GM12878 (cell line): ENCODE results near the gene ITGB5. TPM values are rescaled to one million over a fixed set of nuclear protein-coding genes. Genes with fewer than 3 reads are reported as not detected.

Experiments used
- ATAC-seq: fragments of 200-7000 bp; cut with Tn5 transposase; 3 replicates; pipeline ENCODE4 v1.9.1; 2020; ENCODE audit warnings: mild to moderate bottlenecking, moderate library complexity
- BruUV-seq: library from RNA; stranded (reverse); fragments of 400-500 nt; replicated peaks from 2 replicates; lab custom pipeline; 2021; lab: Mats Ljungman, UMichigan
- CTCF ChIA-PET: fragments of 300-600 bp; sonication (Branson Sonifier 250); formaldehyde crosslinking; extraction: SDS; loops from one replicate; lab custom pipeline; 2021; ENCODE audit warnings: inconsistent platforms; lab: Yijun Ruan, JAX
- POLR2A ChIA-PET: fragments of 350-600 bp; formaldehyde crosslinking; extraction: SDS; loops from one replicate; lab custom pipeline; 2021; ENCODE audit warnings: inconsistent platforms; lab: Charles Lee
- RAD21 ChIA-PET: fragments of 300-600 bp; sonication (Branson Sonifier 250); formaldehyde crosslinking; loops from one replicate; lab custom pipeline; 2023; ENCODE audit warnings: antibody characterized with exemption; ENCODE audit not compliant: unreplicated experiment; lab: Charles Lee
- SMC1A ChIA-PET: fragments of 300-600 bp; sonication (Branson Sonifier 250); formaldehyde crosslinking; loops from one replicate; lab custom pipeline; 2023; ENCODE audit not compliant: unreplicated experiment, uncharacterized antibody; lab: Charles Lee
- DNase-seq: peaks from one replicate; pipeline ENCODE4 v3.0.0-alpha.2; 2011; ENCODE audit warnings: low read depth, low spot score
- FAIRE-seq: peaks from 3 replicates; lab custom pipeline; 2011; peaks lifted over from hg19 to GRCh38; lab: Jason Lieb, UNC
- H2AFZ ChIP-seq: 2 replicates; pipeline ENCODE4 v1.6.0; 2011; ENCODE audit warnings: low read depth, low read length, control low read depth; ENCODE audit not compliant: control insufficient read depth
- H3K27ac ChIP-seq: 2 replicates; pipeline ENCODE4 v1.5.1; 2011; ENCODE audit warnings: control low read depth; ENCODE audit not compliant: control insufficient read depth, insufficient read depth
- H3K27me3 ChIP-seq, 2 experiments: replicated peaks in 1 of 2; 2 replicates each; pipeline versions ENCODE4 v1.6.0 to v1.6.1; 2011; ENCODE audit warnings: low read length in 1 of 2; ENCODE audit not compliant: control insufficient read depth in 2 of 2, insufficient read depth in 2 of 2
- H3K36me3 ChIP-seq, 2 experiments: 2 replicates each; pipeline ENCODE4 v1.5.1; 2011; ENCODE audit warnings: low read length in 1 of 2; ENCODE audit not compliant: control insufficient read depth in 2 of 2, insufficient read depth in 2 of 2
- H3K4me1 ChIP-seq: 2 replicates; pipeline ENCODE4 v1.6.1; 2011; ENCODE audit warnings: mild to moderate bottlenecking, low read length, moderate library complexity, mixed read lengths; ENCODE audit not compliant: control insufficient read depth, insufficient read depth
- H3K4me2 ChIP-seq: 2 replicates; pipeline ENCODE4 v1.6.0; 2011; ENCODE audit warnings: control low read depth; ENCODE audit not compliant: control insufficient read depth, insufficient read depth
- H3K4me3 ChIP-seq: fragments of 200-600 bp; sonication (generic); 2 replicates; pipeline ENCODE4 v1.5.1; 2016
- H3K79me2 ChIP-seq: 2 replicates; pipeline ENCODE4 v1.6.0; 2011; ENCODE audit warnings: low read length; ENCODE audit not compliant: control insufficient read depth, insufficient read depth
- H3K9ac ChIP-seq: 2 replicates; pipeline ENCODE4 v1.8.0; 2011; ENCODE audit warnings: low read length, control low read depth, mixed read lengths; ENCODE audit not compliant: control insufficient read depth, insufficient read depth
- H3K9me3 ChIP-seq: replicated peaks from 3 replicates; pipeline ENCODE4 v1.5.1; 2011; ENCODE audit warnings: mild to moderate bottlenecking, low read length; ENCODE audit not compliant: control insufficient read depth, insufficient read depth
- H4K20me1 ChIP-seq: 2 replicates; pipeline ENCODE4 v1.6.0; 2011; ENCODE audit not compliant: control insufficient read depth, insufficient read depth
- DPF2 ChIP-seq: fragments of 450-650 bp; IDR thresholded peaks from 2 replicates; pipeline ENCODE4 v1.6.1; 2017; ENCODE audit warnings: mild to moderate bottlenecking
- EP300 ChIP-seq, 2 experiments: fragments of 150-350 bp in 1 of 2; IDR thresholded peaks; 2 replicates each; pipeline ENCODE4 v1.6.1; 2011 to 2012; ENCODE audit warnings: low read depth in 2 of 2, low read length in 2 of 2, borderline replicate concordance in 1 of 2, improper control_type of control experiment in 1 of 2, inconsistent platforms in 1 of 2; ENCODE audit not compliant: control insufficient read depth in 1 of 2
- EZH2 ChIP-seq: IDR thresholded peaks from 2 replicates; pipeline ENCODE4 v1.6.1; 2012; ENCODE audit warnings: low read depth, mild to moderate bottlenecking, control low read depth, inconsistent platforms, low read length, borderline replicate concordance; ENCODE audit not compliant: control insufficient read depth
- HCFC1 ChIP-seq: fragments of 150-350 bp; IDR thresholded peaks from 2 replicates; pipeline ENCODE4 v1.6.1; 2014; ENCODE audit warnings: low read length
- MYB ChIP-seq: fragments of 150-350 bp; IDR thresholded peaks from 2 replicates; pipeline ENCODE4 v1.6.1; 2014; ENCODE audit warnings: mild to moderate bottlenecking, low read depth, low read length, borderline replicate concordance
- NRF1 ChIP-seq: conservative IDR thresholded peaks from 2 replicates; pipeline ENCODE4 v1.6.1; 2011; ENCODE audit warnings: mild to moderate bottlenecking, low read depth, low read length, improper control_type of control experiment
- PKNOX1 ChIP-seq: fragments of 450-650 bp; IDR thresholded peaks from 2 replicates; pipeline ENCODE4 v1.6.1; 2016; ENCODE audit warnings: mild to moderate bottlenecking
- RELB ChIP-seq: fragments of 450-650 bp; IDR thresholded peaks from 2 replicates; pipeline ENCODE4 v1.6.1; 2017; ENCODE audit warnings: low read depth, mild to moderate bottlenecking, moderate library complexity
- SMAD1 ChIP-seq: fragments of 450-650 bp; IDR thresholded peaks from 2 replicates; pipeline ENCODE4 v1.6.1; 2018; ENCODE audit warnings: mild to moderate bottlenecking, low read depth; ENCODE audit not compliant: partially characterized antibody
- SMAD5 ChIP-seq: IDR thresholded peaks from 2 replicates; pipeline ENCODE4 v1.6.1; 2016; ENCODE audit warnings: antibody characterized with exemption, low read depth
- SREBF1 ChIP-seq: IDR thresholded peaks from 2 replicates; pipeline ENCODE4 v1.6.1; 2012; ENCODE audit warnings: mild to moderate bottlenecking, low read length
- ZSCAN29 ChIP-seq: fragments of 450-650 bp; IDR thresholded peaks from 2 replicates; pipeline ENCODE4 v1.6.1; 2017; ENCODE audit warnings: mild to moderate bottlenecking, moderate library complexity
- WGBS: methylation state at CpG from one replicate; pipeline ENCODE4 v1.1.6; 2016; ENCODE audit warnings: low lambda C conversion rate; ENCODE audit not compliant: insufficient replicate concordance, insufficient coverage; ENCODE audit errors: missing lambda C conversion rate; 5-methylcytosine and 5-hydroxymethylcytosine counted together
- in situ Hi-C: fragments of 300-500 bp; cut with MboI; formaldehyde crosslinking; loops from 9 replicates; pipeline ENCODE4 v1.14.3; 2018; ENCODE audit warnings: mixed read lengths
- intact Hi-C: fragments of 100-400 bp; cut with micrococcal nuclease; formaldehyde crosslinking; loops from one replicate; pipeline ENCODE4 v1.14.2; 2022; ENCODE audit not compliant: unreplicated experiment
- polyA plus RNA-seq, 11 experiments: library from polyadenylated mRNA; depleted of rRNA in 4 of 11; unstranded in 6 of 11; stranded (reverse) in 5 of 11; fragments of >200 nt; fragmentation: Nextera tagmentation in 4 of 11; fragmentation: Illumina TruSeq in 1 of 11; extraction: Ambion mirVana in 4 of 11; extraction: Trizol in 1 of 11; gene quantifications; 1 replicate in 1 of 11; 2 replicates in 10 of 11; pipeline versions ENCODE4 v1.2.1 to v1.2.3, GENCODE V29; 2011 to 2016; ENCODE audit warnings: inconsistent platforms in 2 of 11, missing spikeins in 2 of 11, low read depth in 1 of 11
- total RNA-seq, 4 experiments: library from RNA; depleted of rRNA in 3 of 4; stranded (reverse); fragments of >200 nt in 3 of 4; fragmentation: Illumina TruSeq in 1 of 4; extraction: Trizol in 1 of 4; gene quantifications; 2 replicates each; pipeline versions ENCODE4 v1.2.1 to v1.2.3, GENCODE V29; 2013 to 2021
- TF ChIP-seq, protein P1 (sequence below): fragments of 450-650 bp; IDR thresholded peaks from 2 replicates; pipeline ENCODE4 v1.6.1; 2017; ENCODE audit warnings: mild to moderate bottlenecking, low read depth, inconsistent platforms; ENCODE audit not compliant: poor library complexity, severe bottlenecking
- TF ChIP-seq, protein P2 (sequence below): fragments of 150-350 bp; IDR thresholded peaks from 2 replicates; pipeline ENCODE4 v1.6.1; 2016; ENCODE audit warnings: low read depth, low read length

Gene ITGB5
- total and polyA plus RNA-seq, 10 of the 15 experiments (the other 5 are each of a cell fraction or from before 2014, with no cell fraction given) = 0.05 to 10.0 (median 0.83) TPM; not detected in 2

GRCh38 chr3:124774841-124775402 is 112.2 kb downstream of the ITGB5 start (continued):
- no peak for TF ChIP-seq PKNOX1
- TF ChIP-seq NRF1 = no peak
- no peak for TF ChIP-seq ZSCAN29
- no peak for TF ChIP-seq DPF2

- DNase-seq (no peak), FAIRE-seq (no peak), ATAC-seq (no peak)
- Histone ChIP-seq H3K36me3 (no peaks in the 10 kb centered on the region), H3K9me3 (no peaks in the 10 kb centered on the region), H3K79me2 (no peaks in the 10 kb centered on the region), H2AFZ (no peak overlapping the region), H3K27me3 (no peaks in the 10 kb centered on the region), H4K20me1 (no peaks in the 10 kb centered on the region), H3K4me1 (peaks cover 27% of the 10 kb centered on the region), H3K4me3 (no peak overlapping the region), H3K4me2 (no peak overlapping the region), H3K9ac (no peak overlapping the region), H3K27ac (no peak overlapping the region)
- intact Hi-C loops (no loop called here), in situ Hi-C loops (no loop called here)
- BruUV-seq = no TSS peak
- ChIA-PET CTCF (interaction anchor here (1.3 kb wide), 1 partner anchor 127 kb away, joined by 7 read pairs; no protein-coding TSS in a partner anchor), RAD21 (no interaction called here), SMC1A (interaction anchor here (0.9 kb wide), 1 partner anchor 9 kb away, joined by 4 read pairs; no protein-coding TSS in a partner anchor), POLR2A (no interaction called here)
- WGBS = 46% methylated on average over 6 of the region's 6 CpGs
- TF ChIP-seq EZH2 = no peak
- no peak for TF ChIP-seq HCFC1
- TF ChIP-seq SMAD1 = no peak
- TF ChIP-seq RELB = no peak
- no peak for TF ChIP-seq EP300 (IDR thresholded peaks at IDR 0.05; ENCODE audit: borderline replicate concordance in 1 of 2, control insufficient read depth in 1 of 2, low read depth in 2 of 2, low read length in 2 of 2)
- TF ChIP-seq SREBF1 = no peak
- TF ChIP-seq MYB = no peak
- TF ChIP-seq, protein P1, sequence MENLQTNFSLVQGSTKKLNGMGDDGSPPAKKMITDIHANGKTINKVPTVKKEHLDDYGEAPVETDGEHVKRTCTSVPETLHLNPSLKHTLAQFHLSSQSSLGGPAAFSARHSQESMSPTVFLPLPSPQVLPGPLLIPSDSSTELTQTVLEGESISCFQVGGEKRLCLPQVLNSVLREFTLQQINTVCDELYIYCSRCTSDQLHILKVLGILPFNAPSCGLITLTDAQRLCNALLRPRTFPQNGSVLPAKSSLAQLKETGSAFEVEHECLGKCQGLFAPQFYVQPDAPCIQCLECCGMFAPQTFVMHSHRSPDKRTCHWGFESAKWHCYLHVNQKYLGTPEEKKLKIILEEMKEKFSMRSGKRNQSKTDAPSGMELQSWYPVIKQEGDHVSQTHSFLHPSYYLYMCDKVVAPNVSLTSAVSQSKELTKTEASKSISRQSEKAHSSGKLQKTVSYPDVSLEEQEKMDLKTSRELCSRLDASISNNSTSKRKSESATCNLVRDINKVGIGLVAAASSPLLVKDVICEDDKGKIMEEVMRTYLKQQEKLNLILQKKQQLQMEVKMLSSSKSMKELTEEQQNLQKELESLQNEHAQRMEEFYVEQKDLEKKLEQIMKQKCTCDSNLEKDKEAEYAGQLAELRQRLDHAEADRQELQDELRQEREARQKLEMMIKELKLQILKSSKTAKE = no peak
- TF ChIP-seq, protein P2, sequence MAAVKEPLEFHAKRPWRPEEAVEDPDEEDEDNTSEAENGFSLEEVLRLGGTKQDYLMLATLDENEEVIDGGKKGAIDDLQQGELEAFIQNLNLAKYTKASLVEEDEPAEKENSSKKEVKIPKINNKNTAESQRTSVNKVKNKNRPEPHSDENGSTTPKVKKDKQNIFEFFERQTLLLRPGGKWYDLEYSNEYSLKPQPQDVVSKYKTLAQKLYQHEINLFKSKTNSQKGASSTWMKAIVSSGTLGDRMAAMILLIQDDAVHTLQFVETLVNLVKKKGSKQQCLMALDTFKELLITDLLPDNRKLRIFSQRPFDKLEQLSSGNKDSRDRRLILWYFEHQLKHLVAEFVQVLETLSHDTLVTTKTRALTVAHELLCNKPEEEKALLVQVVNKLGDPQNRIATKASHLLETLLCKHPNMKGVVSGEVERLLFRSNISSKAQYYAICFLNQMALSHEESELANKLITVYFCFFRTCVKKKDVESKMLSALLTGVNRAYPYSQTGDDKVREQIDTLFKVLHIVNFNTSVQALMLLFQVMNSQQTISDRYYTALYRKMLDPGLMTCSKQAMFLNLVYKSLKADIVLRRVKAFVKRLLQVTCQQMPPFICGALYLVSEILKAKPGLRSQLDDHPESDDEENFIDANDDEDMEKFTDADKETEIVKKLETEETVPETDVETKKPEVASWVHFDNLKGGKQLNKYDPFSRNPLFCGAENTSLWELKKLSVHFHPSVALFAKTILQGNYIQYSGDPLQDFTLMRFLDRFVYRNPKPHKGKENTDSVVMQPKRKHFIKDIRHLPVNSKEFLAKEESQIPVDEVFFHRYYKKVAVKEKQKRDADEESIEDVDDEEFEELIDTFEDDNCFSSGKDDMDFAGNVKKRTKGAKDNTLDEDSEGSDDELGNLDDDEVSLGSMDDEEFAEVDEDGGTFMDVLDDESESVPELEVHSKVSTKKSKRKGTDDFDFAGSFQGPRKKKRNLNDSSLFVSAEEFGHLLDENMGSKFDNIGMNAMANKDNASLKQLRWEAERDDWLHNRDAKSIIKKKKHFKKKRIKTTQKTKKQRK = no peak
- no peak for TF ChIP-seq SMAD5
These were observed 112.8 kb downstream of the ITGB5 start for GRCh38 chr3:124774327-124774718.
